Renal pelvis (tissue), 4 donors: ENCODE data around the gene TOM1L2. TPM values are rescaled to one million over a fixed set of nuclear protein-coding genes. Genes with fewer than 3 reads are reported as not detected.

Experiments
- DNase-seq: peaks from one replicate; pipeline ENCODE4 v3.0.0-alpha.2; 2013
- polyA plus RNA-seq, 3 donors: library from polyadenylated mRNA; unstranded; fragments of 120-200 nt; gene quantifications; one replicate each; pipeline ENCODE4 v1.2.1, GENCODE V29; 2013; ENCODE audit not compliant: insufficient read length in 3 of 3

The TOM1L2 gene
- polyA plus RNA-seq, 3 donors, result 36.1 to 59.5 (median 52.6) TPM

GRCh38 chr17:17900615-17901520 lies 71.3 kb downstream of the TOM1L2 start:
- peak; percentile 43 for DNase-seq

DNA sequence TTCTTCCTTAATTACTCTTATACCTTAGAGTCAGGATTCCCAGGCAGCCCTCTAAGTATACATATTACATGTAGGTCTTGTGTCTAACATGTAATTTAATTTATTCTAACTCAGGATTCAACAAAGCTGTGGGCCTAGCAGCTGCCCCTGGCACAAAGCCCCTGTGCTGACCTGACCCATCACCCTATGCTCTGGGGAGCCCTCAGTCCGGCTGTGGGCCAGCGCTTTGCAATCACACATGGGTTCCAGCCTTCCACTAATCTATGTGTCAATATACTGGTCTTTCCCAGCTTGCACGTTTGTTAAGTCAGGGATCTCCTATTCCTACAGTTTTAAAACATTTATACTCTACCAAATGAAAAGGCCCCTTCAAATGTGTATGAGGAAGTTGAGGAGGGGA lies 72.7 kb downstream of the TOM1L2 start:
- DNase-seq, result no peak

DNA sequence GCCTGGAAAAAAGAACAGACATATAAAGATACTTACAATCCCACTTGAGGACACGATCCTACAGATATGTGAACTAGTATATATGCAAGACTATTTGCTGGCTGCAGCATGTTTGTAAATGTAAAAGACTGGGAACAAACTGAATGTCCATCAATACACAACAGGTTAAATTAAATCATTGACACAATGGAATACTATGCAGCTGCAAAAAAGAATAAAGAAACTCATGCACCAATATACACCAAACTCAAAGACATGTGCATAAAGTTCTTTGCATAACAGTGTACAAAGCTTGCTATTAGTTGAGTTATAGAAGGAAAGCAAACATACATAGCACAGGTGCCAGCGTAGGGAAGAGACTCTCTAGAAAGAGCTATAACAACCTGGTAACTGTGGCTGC lies 73.5 kb downstream of the TOM1L2 start:
- DNase-seq, result no peak

DNA sequence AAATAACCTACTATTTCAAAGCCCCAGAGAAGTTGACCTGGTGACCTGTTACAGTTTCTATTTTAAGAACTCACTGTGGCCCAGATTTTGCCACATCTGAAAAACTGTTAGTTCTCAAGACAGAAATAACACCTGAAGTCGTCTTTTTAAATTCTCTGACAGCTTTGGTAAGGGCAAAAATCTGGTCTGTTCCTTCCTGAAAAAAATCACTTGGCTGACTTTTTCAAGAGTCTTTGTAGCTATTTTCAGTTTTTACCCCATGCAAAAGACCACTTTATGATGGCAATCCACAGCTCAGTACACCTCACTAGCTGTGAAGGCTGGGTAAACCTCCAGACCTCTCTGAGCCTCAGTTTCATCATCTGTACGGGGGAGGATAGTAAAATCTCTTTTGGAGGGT lies 74.8 kb downstream of the TOM1L2 start:
- no peak for DNase-seq

DNA sequence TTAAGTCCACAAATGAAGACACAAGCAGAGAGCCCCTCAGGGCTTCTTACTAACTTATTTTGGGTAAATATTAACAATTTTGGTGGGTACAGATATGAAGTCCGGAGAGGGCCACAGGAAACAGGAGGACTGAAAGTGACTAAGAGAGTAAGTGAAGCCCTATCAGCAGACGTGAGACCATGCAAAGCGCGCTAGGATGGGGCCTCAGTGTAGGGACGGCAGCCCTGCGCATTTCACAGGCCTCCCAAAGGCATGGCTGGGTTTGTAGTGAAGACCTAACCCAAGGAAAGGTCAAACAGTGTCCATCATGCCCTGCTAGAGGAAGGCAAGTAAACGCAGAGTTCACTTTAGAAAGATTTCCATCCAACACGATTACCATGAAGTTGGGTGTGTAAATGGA lies 75.5 kb downstream of the TOM1L2 start:
- DNase-seq, result no peak

DNA sequence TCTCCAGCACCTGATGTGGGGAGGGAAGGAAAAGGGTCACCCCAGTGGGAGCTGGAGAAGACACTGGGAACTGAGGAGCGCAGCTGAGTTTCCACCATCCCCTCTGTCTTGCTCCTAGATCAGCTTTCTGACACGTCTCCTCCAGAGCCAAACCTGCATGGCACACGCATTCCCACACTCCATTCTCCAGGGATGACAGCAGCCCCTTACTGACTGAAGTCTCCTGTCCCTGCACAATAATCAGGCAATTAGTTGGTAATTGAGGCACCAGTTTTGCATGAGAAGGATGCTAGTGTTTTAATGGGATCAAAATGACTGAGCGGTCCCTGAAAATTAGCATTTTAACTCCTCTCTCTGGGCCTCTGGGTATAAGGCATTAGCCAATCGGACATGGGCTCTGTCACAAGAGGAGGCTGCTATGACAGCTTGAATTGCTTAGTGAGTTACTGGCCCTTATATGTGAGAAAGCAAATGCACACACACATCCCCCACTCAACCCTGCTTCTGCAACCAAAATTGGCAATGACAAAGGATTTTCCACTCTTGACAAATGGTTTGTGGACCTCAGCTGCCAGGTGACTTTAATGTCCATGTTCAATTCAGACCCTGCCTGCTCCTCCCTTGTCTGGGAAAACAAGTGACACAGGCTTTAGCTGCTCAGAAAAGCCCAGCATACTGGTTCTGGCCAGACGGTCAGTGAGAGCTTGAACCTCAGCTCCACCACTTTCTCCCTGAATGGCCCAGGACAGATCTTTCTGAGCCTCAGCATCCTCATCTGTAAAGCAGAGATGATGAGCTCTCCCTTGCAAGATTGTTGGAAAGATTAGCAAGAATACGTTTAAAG lies 78.2 kb downstream of the TOM1L2 start:
- no peak for DNase-seq

GRCh38 chr17:17892731-17893130 lies 79.5 kb downstream of the TOM1L2 start:
- no peak for DNase-seq

DNA sequence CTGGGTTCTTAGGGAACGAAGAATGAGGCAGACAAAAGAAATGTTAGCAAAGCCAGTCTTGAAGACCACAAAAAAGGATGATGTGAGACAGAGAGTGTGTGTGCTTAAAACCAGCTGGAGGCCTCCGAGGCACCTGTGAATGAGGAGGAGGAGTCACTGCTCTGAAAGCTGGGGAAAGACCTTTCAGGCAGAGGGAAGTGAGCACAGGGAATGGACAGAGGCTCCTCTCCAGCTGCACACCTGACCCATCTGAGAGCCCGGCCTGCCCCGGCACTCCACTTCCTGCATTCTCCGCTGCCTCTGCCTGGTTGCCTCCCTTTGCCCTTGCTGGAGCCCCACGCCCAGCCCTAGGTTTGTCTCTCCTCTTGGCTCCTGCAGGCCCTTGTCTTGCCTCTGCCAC lies 80.2 kb downstream of the TOM1L2 start:
- no peak for DNase-seq

DNA sequence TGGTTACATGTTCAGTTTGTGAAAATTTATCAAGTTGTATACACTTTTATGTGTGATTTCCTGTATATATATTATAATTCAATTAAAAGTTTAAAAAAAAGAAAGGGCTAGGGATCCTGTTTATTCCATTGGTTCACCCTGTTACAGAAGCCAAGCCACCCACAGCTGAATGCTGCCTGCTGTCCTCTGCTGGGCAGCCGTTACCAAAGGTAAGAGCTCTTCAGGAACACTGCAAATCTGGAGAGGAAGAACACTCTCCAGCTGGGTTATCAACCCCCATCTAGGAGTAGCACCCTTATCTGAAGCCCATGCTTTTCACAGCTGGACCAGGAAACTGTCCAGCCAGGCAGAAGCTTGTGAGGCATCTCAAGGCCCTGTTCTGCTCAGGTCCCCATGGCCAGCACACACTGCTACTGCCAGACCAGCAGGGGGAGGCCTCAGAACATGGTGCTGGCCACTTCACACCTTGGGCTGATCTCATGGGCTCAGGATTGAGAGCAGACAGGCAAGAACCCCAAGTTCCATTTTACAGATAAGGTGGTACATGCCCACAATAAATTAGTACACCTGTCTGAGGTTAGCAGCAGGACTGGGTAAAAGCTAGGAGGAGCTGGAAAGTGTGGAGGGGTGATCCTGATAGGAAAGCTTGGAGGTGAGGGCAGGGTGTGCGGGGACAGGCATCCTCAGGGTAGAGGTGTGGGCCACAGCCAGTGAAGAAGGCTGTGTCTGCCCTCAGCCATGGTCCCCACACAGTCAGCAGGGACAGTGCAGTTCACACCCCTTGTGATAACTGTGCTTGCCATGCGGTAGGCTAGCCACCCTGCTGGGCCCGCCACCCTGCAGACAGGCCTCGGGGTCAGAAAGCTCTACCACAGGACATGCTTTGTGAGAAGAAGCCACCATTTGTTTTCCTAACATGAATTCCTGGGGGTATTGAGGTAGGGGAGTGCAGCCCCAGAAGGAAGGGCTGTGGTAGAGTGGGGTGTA lies 81.1 kb downstream of the TOM1L2 start:
- no peak for DNase-seq

DNA sequence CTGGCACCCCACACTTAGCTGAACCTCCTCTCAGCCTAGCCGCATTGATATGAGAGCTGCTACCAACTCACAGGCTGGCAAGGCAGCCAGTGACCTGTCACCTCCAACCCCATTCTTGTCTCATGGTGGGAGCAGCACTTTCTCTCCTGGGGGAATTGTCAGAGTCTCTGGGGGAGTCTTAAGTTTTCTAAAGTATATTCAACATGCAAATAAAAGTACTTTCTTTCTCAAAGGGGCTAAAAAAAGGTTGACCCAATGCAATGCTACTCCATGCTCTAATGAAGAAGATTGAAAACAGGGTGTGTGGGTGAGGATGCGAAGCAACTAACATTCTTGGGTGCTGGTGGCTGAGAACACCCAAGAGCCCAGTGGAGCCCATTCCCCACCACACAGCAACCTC lies 82.3 kb downstream of the TOM1L2 start:
- DNase-seq, result no peak

DNA sequence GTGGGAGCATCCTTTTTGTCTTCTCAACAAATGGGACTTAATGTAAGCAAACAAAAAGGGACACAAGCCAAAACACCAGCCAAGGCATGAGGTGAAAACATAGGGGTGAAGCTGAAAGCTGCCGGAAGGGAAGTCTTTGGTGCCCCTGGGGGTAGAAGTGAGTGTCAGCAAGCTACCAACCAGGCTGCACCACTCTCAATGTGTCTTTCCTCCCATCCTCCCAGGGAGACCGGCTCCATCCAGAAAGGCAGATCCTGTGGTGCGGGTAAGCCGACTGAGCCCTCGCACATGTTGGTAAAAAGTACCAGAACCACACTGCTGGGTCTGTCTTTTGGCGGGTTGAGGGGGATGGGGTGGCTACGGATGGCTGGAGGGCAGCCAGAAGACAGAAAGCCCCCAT lies 83.4 kb downstream of the TOM1L2 start:
- DNase-seq, result no peak

- no peak for DNase-seq
Measured at GRCh38 chr17:17888371-17888770, 83.8 kb downstream of the TOM1L2 start.

GRCh38 chr17:17887752-17888304 lies 84.4 kb downstream of the TOM1L2 start:
- no peak for DNase-seq

- no peak for DNase-seq
Measured at GRCh38 chr17:17886726-17887125, 85.5 kb downstream of the TOM1L2 start.

GRCh38 chr17:17886226-17886625 lies 86.0 kb downstream of the TOM1L2 start:
- no peak for DNase-seq

DNA sequence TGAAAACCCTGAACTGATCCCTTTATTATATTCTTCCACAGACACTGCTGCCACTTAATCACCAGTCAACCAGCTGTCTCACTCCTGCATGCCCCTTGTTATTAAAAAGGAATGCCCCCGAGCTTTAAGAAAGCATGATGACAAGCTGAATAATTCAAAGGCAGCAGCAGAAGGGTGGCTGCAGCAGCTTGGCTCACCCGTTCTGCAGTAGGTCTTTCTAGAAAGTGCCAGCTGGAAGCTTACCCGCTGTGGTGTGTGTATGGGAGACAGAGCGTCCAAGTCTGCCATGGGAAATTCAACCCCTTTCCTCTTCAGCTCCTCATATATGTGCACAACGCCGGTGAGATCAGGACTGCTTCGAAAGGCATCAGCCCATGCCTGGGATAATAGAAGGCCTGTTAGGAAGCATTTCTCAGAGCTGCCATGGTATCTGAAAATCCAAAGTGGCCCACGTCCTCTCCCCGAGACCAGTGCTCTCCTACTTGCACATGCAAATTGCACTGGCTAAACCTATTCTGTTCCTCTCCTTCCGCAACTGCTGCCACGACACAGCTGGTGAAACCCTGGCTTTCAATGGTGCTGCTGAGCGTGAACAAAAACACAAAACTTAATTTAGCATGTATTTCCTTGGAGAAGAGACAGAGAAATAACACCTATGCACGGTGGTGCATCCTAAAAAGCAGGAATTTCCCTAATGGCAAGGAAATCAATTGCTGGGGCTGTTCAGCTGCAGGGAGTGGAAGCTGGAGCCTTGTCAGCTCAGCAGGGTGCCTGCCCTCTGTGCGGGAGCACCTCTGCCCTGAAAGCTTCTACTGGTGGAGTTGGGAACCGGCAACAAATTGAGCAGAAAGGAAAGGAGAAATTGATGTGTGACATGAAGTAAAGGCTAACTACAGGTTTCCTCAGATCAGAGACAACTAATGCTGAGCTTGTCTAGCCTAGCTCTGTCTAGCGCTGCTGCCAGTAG lies 87.5 kb downstream of the TOM1L2 start:
- no peak for DNase-seq

DNA sequence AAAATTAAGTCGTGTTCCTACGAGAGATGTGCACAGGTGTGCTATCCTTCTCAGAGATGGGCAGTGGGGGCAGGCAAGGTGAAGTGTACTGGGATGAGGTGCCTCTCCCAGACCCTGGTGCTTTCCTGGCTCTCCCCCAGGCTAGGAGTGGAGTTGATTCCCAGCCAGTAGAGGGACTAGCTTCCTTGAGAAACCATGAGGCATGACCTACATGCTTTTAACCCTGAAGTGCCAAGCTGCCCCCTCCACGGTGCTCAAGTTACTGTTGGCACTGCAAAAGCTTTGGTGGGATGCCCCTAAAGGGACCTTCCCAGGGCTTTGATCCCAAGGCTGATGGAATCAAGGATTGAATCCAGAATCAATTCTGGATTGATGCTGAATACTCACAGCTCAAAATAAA lies 88.4 kb downstream of the TOM1L2 start:
- no peak for DNase-seq

DNA sequence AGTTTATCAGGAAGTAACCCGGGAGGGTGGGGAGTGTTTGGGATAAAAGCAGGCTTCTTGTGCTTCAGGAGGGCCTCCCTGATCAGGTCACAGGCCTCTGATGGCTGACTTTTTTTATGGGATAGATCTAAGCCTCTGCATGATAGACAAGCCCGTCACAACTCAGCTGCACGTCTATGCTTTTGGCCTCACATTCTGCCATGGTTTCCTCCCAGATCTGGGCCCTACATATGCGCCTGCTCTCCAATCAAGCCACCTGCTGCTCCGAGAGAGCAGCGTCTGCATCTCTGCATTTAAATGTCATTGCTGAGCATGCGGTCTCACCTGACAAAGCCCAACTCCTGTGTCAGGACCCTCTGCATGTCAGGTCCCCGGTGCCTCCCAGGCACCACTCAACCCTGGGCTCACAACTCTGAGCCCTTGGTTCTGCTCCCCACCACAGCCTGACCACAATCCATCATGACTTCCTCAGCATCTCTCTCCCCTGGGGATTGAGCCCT lies 90.1 kb downstream of the TOM1L2 start:
- DNase-seq, result no peak

GRCh38 chr17:17880577-17881196 lies 91.5 kb downstream of the TOM1L2 start:
- no peak for DNase-seq
